HepG2 (cell line): ENCODE measurements around the gene AK3. TPM values are rescaled to one million over a fixed set of nuclear protein-coding genes. Genes with fewer than 3 reads are reported as not detected.

Experiments used
- ATAC-seq: fragments of 200-7000 bp; cut with Tn5 transposase; 3 replicates; pipeline ENCODE4 v1.9.1; 2020; ENCODE audit warnings: mild to moderate bottlenecking, moderate library complexity
- BruUV-seq: library from RNA; stranded (reverse); fragments of 400-500 nt; replicated peaks from 2 replicates; lab custom pipeline; 2021; lab: Mats Ljungman, UMichigan
- CTCF ChIA-PET: fragments of 300-600 bp; formaldehyde crosslinking; extraction: SDS; loops from one replicate; lab custom pipeline; 2021; ENCODE audit warnings: low total read pairs, inconsistent platforms, low intra/inter-chr PET ratio; lab: Yijun Ruan, JAX
- POLR2A ChIA-PET: fragments of 350-600 bp; sonication (Branson Sonifier 250); formaldehyde crosslinking; loops from one replicate; lab custom pipeline; 2020; ENCODE audit warnings: antibody characterized with exemption, inconsistent platforms; lab: Yijun Ruan, JAX
- DNase-seq: peaks from one replicate; pipeline ENCODE4 v3.0.0-alpha.2; 2015; ENCODE audit warnings: low spot score
- FAIRE-seq: peaks from 3 replicates; lab custom pipeline; 2011; peaks lifted over from hg19 to GRCh38; lab: Jason Lieb, UNC
- H2AFZ ChIP-seq: one replicate; pipeline ENCODE4 v1.6.1; 2011; ENCODE audit warnings: low read length, inconsistent platforms
- H3K27ac ChIP-seq: fragments of 300-600 bp; 3 replicates; pipeline ENCODE4 v1.8.0; 2011; ENCODE audit warnings: mixed run types, mild to moderate bottlenecking, mixed read lengths, low read length, inconsistent platforms; ENCODE audit not compliant: insufficient read depth; ENCODE audit errors: extremely low read length
- H3K27me3 ChIP-seq, 2 experiments: fragments of 200-600 bp in 1 of 2; 2 replicates in 1 of 2; 3 replicates in 1 of 2; pipeline versions ENCODE4 v1.6.0 to v1.8.0; 2011; ENCODE audit warnings: low read length in 2 of 2, mild to moderate bottlenecking in 2 of 2, moderate library complexity in 2 of 2, inconsistent platforms in 1 of 2; ENCODE audit not compliant: insufficient read depth in 2 of 2, control insufficient read depth in 1 of 2
- H3K36me3 ChIP-seq, 2 experiments: fragments of 200-600 bp in 1 of 2; replicated peaks in 1 of 2; 2 replicates in 1 of 2; 3 replicates in 1 of 2; pipeline versions ENCODE4 v1.5.1 to v1.8.0; 2011; ENCODE audit warnings: low read length in 2 of 2, inconsistent platforms in 1 of 2; ENCODE audit not compliant: insufficient read depth in 2 of 2, control insufficient read depth in 1 of 2
- H3K4me1 ChIP-seq: 2 replicates; pipeline ENCODE4 v1.5.1; 2012; ENCODE audit warnings: low read length, inconsistent platforms; ENCODE audit not compliant: insufficient read depth
- H3K4me2 ChIP-seq: 2 replicates; pipeline ENCODE4 v1.6.0; 2011; ENCODE audit warnings: low read depth, low read length, inconsistent platforms
- H3K4me3 ChIP-seq, 3 experiments: fragments of 200-600 bp in 1 of 3; sonication (generic), shearing (Covaris generic) in 1 of 3; replicated peaks in 1 of 3; 2 replicates each; pipeline ENCODE4 v1.5.1; 2011 to 2016; ENCODE audit warnings: low read length in 3 of 3, inconsistent platforms in 2 of 3, low read depth in 2 of 3, mild to moderate bottlenecking in 2 of 3, control low read depth in 1 of 3, mixed read lengths in 1 of 3; ENCODE audit not compliant: insufficient read depth in 1 of 3
- H3K79me2 ChIP-seq: one replicate; pipeline ENCODE4 v1.6.1; 2011; ENCODE audit warnings: low read length, inconsistent platforms; ENCODE audit not compliant: insufficient read depth
- H3K9ac ChIP-seq: 2 replicates; pipeline ENCODE4 v1.6.0; 2011; ENCODE audit warnings: mild to moderate bottlenecking, low read depth, low read length, inconsistent platforms; ENCODE audit not compliant: insufficient read depth
- H3K9me3 ChIP-seq: 2 replicates; pipeline ENCODE4 v1.5.1; 2012; ENCODE audit warnings: mild to moderate bottlenecking, low read length
- H4K20me1 ChIP-seq: 2 replicates; pipeline ENCODE4 v1.6.0; 2011; ENCODE audit warnings: inconsistent platforms, mild to moderate bottlenecking, low read length, moderate library complexity; ENCODE audit not compliant: insufficient read depth
- AKAP8 ChIP-seq: sonication (generic); formaldehyde crosslinking; IDR thresholded peaks from 2 replicates; pipeline ENCODE4 v1.5.1; 2020; ENCODE audit warnings: mild to moderate bottlenecking, missing genetic modification reagents
- CREM ChIP-seq, 2 experiments: sonication (generic) in 1 of 2; formaldehyde crosslinking in 1 of 2; IDR thresholded peaks; 2 replicates each; pipeline versions ENCODE4 v1.4.0 to v1.6.1; 2016 to 2020; ENCODE audit warnings: antibody characterized with exemption in 1 of 2, mild to moderate bottlenecking in 1 of 2, missing genetic modification reagents in 1 of 2
- ETV6 ChIP-seq: sonication (generic); formaldehyde crosslinking; conservative IDR thresholded peaks from 2 replicates; pipeline ENCODE4 v1.4.0; 2020; ENCODE audit warnings: missing genetic modification reagents
- FOSL2 ChIP-seq: sonication (generic); formaldehyde crosslinking; IDR thresholded peaks from 2 replicates; pipeline ENCODE4 v1.4.0; 2020; ENCODE audit warnings: missing genetic modification reagents
- HMGXB3 ChIP-seq: sonication (generic); formaldehyde crosslinking; IDR thresholded peaks from 2 replicates; pipeline ENCODE4 v1.4.0; 2020; ENCODE audit warnings: missing genetic modification reagents, borderline replicate concordance
- HNF4G ChIP-seq, 2 experiments: sonication (generic) in 1 of 2; formaldehyde crosslinking in 1 of 2; IDR thresholded peaks; 2 replicates each; pipeline versions ENCODE4 v1.4.0 to v1.6.1; 2011 to 2020; ENCODE audit warnings: borderline replicate concordance in 2 of 2, low read depth in 2 of 2, mild to moderate bottlenecking in 2 of 2, low read length in 1 of 2, missing genetic modification reagents in 1 of 2, moderate library complexity in 1 of 2
- IRF2 ChIP-seq: IDR thresholded peaks from 2 replicates; pipeline ENCODE4 v1.6.1; 2018; ENCODE audit warnings: missing genetic modification reagents, missing compliant biosample characterization
- MEF2D ChIP-seq: sonication (generic); formaldehyde crosslinking; IDR thresholded peaks from 2 replicates; pipeline ENCODE4 v1.5.1; 2020; ENCODE audit warnings: mild to moderate bottlenecking, missing genetic modification reagents
- NR1H2 ChIP-seq: sonication (generic); formaldehyde crosslinking; IDR thresholded peaks from 2 replicates; pipeline ENCODE4 v1.8.1; 2022; ENCODE audit warnings: low read depth, missing genetic modification reagents, borderline replicate concordance
- PCBP2 ChIP-seq: fragments of 200-400 bp; formaldehyde crosslinking; optimal IDR thresholded peaks from 2 replicates; pipeline ENCODE3; 2018; ENCODE audit warnings: low read length, low read depth; ENCODE audit not compliant: poor library complexity, severe bottlenecking
- POLR2A ChIP-seq, 2 experiments: IDR thresholded peaks; 2 replicates each; pipeline ENCODE4 v1.6.1; 2011; ENCODE audit warnings: low read depth in 2 of 2, low read length in 2 of 2, mild to moderate bottlenecking in 1 of 2, moderate library complexity in 1 of 2; ENCODE audit not compliant: insufficient read depth in 1 of 2
- SMAD1 ChIP-seq: sonication (generic); formaldehyde crosslinking; IDR thresholded peaks from 2 replicates; pipeline ENCODE4 v1.4.0; 2020; ENCODE audit warnings: missing genetic modification reagents, low read depth, mild to moderate bottlenecking, borderline replicate concordance
- XRCC5 ChIP-seq: fragments of 200-400 bp; formaldehyde crosslinking; optimal IDR thresholded peaks from 2 replicates; pipeline ENCODE3; 2017; ENCODE audit warnings: mild to moderate bottlenecking, low read length
- ZBTB20 ChIP-seq: sonication (generic); formaldehyde crosslinking; IDR thresholded peaks from 2 replicates; pipeline ENCODE4 v1.8.1; 2023; ENCODE audit warnings: missing genetic modification reagents, low read depth, mild to moderate bottlenecking, borderline replicate concordance
- ZNF841 ChIP-seq: sonication (generic); formaldehyde crosslinking; IDR thresholded peaks from 2 replicates; pipeline ENCODE4 v1.8.1; 2023; ENCODE audit warnings: missing genetic modification reagents, borderline replicate concordance
- ZNF878 ChIP-seq: sonication (generic); formaldehyde crosslinking; IDR thresholded peaks from 2 replicates; pipeline ENCODE4 v1.8.1; 2023; ENCODE audit warnings: mild to moderate bottlenecking, missing genetic modification reagents, moderate library complexity
- ZSCAN30 ChIP-seq: sonication (generic); formaldehyde crosslinking; IDR thresholded peaks from 2 replicates; pipeline ENCODE4 v1.5.0; 2020; ENCODE audit warnings: mild to moderate bottlenecking, missing genetic modification reagents
- WGBS: methylation state at CpG from one replicate; pipeline ENCODE4 v1.1.6; 2017; ENCODE audit warnings: low lambda C conversion rate; 5-methylcytosine and 5-hydroxymethylcytosine counted together
- in situ Hi-C: cut with HindIII; loops from 2 replicates; pipeline ENCODE4 v1.10.0; 2017; ENCODE audit warnings: low pct_unique_long_range_greater_than_20kb; ENCODE audit not compliant: extremely low pct_ligation_motif_present
- intact Hi-C: fragments of 100-400 bp; cut with micrococcal nuclease; formaldehyde crosslinking; loops from one replicate; pipeline ENCODE4 v1.10.0; 2022; ENCODE audit not compliant: unreplicated experiment
- polyA plus RNA-seq, 8 experiments: library from polyadenylated mRNA; depleted of rRNA in 3 of 8; stranded (reverse) in 7 of 8; unstranded in 1 of 8; fragments of >200 nt; fragmentation: Illumina TruSeq in 4 of 8; extraction: Trizol in 4 of 8; gene quantifications; 2 replicates each; pipeline versions ENCODE4 v1.2.1 to v1.2.3, GENCODE V29; 2011 to 2016; ENCODE audit warnings: low read depth in 4 of 8, missing spikeins in 1 of 8, mixed read lengths in 1 of 8; ENCODE audit not compliant: insufficient read depth in 1 of 8
- total RNA-seq, 5 experiments: library from RNA; depleted of rRNA; stranded (reverse); fragments of >200 nt; fragmentation: Illumina TruSeq; extraction: Trizol; gene quantifications; 2 replicates each; pipeline ENCODE4 v1.2.3, GENCODE V29; 2016; ENCODE audit warnings: low read depth in 1 of 5
- TF ChIP-seq, protein P1 (sequence below): sonication (generic); formaldehyde crosslinking; IDR thresholded peaks from 2 replicates; pipeline ENCODE4 v1.4.0; 2020; ENCODE audit warnings: missing genetic modification reagents

Gene AK3
- total and polyA plus RNA-seq, 2 of the 13 experiments (the other 11 are each of a cell fraction or from before 2014, with no cell fraction given) = 76.8 to 109 TPM

DNA sequence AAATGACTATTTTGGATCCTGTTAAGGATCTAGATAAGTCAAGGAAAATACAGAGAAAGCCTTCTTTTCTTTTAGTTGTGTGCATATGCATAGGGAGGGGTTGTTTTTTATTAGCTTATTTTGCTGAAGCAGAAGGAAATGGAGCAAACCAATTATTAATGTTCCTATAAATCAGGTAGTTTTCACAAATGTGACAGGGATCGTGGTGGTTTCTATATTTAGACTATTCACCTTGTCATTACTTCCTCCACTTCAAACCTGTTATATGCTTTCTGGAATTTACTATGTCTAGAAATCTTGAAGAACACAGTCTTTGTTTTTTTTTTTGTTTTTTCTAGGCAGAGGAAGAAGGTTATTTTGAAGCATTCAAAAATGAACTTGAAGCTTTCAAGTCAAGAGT is 39.5 kb downstream of the AK3 start:
- TF ChIP-seq IRF2 (no peak), ZNF878 (no peak), ZBTB20 (CRISPR knock-in tag) (no peak), XRCC5 (no peak), FOSL2 (CRISPR knock-in tag) (no peak), NR1H2 (CRISPR knock-in tag) (no peak), ZNF841 (CRISPR knock-in tag) (no peak), SMAD1 (CRISPR knock-in tag) (no peak), HMGXB3 (CRISPR knock-in tag) (no peak), MEF2D (CRISPR knock-in tag) (no peak), AKAP8 (CRISPR knock-in tag) (no peak), ETV6 (CRISPR knock-in tag) (no peak), ZSCAN30 (no peak), PCBP2 (no peak), CREM (IDR thresholded peaks at IDR 0.05) (no peak), CREM (CRISPR knock-in tag; IDR thresholded peaks at IDR 0.05) (no peak), HNF4G (IDR thresholded peaks at IDR 0.05; ENCODE audit: borderline replicate concordance, low read depth, low read length) (no peak), HNF4G (CRISPR knock-in tag; IDR thresholded peaks at IDR 0.05; ENCODE audit: borderline replicate concordance, low read depth) (no peak), POLR2A (IDR thresholded peaks at IDR 0.05; ENCODE audit: insufficient read depth in 1 of 2, low read depth in 2 of 2, low read length in 2 of 2) (no peak)
- TF ChIP-seq, protein P1, sequence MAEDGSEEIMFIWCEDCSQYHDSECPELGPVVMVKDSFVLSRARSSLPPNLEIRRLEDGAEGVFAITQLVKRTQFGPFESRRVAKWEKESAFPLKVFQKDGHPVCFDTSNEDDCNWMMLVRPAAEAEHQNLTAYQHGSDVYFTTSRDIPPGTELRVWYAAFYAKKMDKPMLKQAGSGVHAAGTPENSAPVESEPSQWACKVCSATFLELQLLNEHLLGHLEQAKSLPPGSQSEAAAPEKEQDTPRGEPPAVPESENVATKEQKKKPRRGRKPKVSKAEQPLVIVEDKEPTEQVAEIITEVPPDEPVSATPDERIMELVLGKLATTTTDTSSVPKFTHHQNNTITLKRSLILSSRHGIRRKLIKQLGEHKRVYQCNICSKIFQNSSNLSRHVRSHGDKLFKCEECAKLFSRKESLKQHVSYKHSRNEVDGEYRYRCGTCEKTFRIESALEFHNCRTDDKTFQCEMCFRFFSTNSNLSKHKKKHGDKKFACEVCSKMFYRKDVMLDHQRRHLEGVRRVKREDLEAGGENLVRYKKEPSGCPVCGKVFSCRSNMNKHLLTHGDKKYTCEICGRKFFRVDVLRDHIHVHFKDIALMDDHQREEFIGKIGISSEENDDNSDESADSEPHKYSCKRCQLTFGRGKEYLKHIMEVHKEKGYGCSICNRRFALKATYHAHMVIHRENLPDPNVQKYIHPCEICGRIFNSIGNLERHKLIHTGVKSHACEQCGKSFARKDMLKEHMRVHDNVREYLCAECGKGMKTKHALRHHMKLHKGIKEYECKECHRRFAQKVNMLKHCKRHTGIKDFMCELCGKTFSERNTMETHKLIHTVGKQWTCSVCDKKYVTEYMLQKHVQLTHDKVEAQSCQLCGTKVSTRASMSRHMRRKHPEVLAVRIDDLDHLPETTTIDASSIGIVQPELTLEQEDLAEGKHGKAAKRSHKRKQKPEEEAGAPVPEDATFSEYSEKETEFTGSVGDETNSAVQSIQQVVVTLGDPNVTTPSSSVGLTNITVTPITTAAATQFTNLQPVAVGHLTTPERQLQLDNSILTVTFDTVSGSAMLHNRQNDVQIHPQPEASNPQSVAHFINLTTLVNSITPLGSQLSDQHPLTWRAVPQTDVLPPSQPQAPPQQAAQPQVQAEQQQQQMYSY = no peak
- DNase-seq (no peak), FAIRE-seq (no peak), ATAC-seq (no peak)
- Histone ChIP-seq H3K27ac (no peak overlapping the region), H3K79me2 (no peaks in the 10 kb centered on the region), H2AFZ (no peak overlapping the region), H4K20me1 (no peaks in the 10 kb centered on the region), H3K9ac (no peak overlapping the region), H3K4me2 (no peak overlapping the region), H3K4me1 (peaks cover 25% of the 10 kb centered on the region), H3K27me3 (no peaks in the 10 kb centered on the region), H3K4me3 (no peak overlapping the region), H3K9me3 (no peaks in the 10 kb centered on the region), H3K36me3 (peaks cover 0 to 10% of the 10 kb centered on the region in 2 experiments; a peak in 4 of 5 replicates)
- WGBS = 100% methylated on average over 1 of the region's 1 CpG
- ChIA-PET POLR2A (interaction anchor here (1.4 to 1.5 kb wide), 2 partner anchors 22 to 24 kb away, joined by 3 to 5 read pairs; partner anchors contain the start of gene CDC37L1), CTCF (no interaction called here)
- BruUV-seq = no TSS peak
- in situ Hi-C loops (no loop called here), intact Hi-C loops (loop anchor here (2.0 kb wide), 1 partner anchor 21 kb away; no protein-coding TSS in a partner anchor)
